Stromal cell of bone marrow (primary cell): ENCODE measurements around the gene SYK.
"Not testable (repeated sequence)": the region's sequence is repeated elsewhere in the genome, so short reads cannot be mapped to it uniquely, and the experiment has no call there.

Experiments
- DNase-seq: peaks from one replicate; pipeline ENCODE4 v3.0.0-alpha.2; 2012; ENCODE audit warnings: low read depth

The SYK gene

DNA sequence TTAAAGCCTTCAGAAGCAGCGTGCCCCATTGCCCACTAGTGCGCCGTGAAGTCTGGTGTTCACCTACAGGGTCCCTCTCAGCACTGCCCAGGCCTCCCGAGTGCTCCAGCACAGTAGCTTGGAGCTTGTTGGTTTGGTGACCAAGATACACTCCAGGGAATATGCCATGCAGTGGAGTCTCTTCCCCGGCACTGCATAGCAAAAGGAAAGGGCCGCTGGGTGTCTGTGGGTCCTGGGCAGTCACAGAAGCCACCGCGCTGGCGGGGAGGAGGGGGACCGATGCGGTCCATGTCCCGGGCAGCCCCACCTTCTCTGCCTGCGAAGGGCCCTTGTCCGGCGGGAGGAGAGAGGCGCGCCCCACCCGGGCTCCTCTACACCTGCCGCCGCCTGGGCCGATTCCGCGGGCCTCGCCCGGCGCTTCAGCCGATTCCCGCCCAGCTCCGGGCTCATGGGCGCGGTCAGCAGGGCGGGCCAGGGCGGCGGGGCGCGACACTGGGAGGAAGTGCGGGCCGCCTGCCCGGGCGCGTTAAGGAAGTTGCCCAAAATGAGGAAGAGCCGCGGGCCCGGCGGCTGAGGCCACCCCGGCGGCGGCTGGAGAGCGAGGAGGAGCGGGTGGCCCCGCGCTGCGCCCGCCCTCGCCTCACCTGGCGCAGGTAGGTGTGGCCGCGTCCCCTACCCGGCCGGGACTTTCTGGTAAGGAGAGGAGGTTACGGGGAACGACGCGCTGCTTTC is at the start of gene SYK:
SYK (plus strand) TSS at position 579 of the 732 bp plus-strand sequence. CDS start 42,080 bp downstream, outside the sequence.
- no peak for DNase-seq

DNA sequence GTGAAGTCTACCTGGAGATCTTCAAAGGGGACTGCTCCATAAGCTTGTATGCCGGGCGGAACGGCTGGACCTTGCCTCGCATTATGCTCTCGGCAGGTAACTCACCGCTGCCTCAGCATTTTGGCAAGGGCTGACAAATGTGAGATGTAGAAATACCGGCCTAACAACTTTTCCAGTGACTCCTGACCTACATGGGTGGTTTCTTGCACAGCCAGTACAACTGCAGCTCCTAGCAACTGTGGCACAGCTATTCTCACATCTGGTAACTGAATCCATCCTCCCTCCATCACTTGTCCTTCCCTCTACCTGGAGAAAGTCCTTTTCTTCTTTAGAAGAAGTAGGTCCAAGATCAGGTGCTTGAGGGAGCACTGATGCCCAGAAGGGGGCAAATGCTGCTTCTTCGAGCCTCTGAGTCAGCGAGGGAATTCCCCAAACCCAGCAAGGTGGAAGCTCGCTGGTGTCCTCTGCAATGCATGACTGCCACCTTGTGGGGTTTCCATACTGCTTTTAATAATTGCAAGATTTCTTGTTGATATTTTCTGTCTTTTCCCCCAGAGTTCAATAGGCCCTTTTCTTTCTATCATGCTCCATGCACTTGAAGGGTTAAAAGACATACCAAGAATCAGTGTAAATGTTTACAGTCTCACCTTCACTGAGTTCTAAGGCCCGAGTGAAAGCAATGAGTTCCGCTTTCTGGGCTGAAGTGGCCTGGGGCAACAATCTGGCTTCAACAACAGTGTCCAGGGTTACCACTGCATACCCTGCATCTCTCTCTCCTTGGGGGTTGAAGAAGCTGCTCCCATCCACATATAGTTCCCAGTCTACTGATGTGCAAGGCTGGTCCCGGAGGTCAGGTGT is 45.9 kb upstream of the SYK start:
- not testable (repeated sequence) for DNase-seq

DNA sequence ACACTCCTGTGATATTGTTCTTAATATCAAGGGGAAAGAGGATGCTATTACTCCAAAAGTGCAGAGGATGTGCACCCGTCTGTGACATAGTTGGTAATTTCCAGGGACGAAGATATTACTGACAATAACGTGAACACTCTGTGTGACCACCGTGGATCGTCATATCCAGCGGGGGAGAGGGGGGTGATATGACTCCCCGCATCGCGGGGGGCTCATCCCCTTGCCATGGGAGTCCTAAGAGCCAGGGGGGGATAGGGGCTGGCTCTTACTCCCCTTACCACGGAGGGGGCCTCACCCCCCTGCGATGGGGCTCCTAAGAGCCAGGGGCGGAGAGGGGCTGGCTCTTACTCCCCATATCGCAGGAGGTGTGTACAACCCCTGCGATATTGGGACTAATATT is 41.0 kb upstream of the SYK start:
- DNase-seq = not testable (repeated sequence)

DNA sequence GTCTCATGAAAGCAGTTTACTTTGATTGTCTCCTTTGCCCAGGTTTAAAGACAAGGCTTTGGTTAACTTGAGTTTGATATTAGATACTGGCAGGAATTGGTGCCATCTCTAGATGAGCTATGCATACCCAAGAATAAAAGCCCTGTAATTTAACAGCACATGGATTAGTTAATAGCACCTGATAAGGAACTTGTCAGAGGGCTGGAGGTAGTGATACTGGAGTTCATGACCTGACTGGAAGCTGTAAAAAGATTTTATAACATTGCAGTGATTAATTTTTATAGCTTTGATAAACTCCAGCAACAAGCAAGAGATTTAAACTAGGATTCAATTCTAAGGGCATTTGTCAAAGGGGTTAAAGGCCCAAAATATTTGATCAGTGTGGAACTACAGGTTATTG is 34.9 kb upstream of the SYK start:
- DNase-seq = no peak

DNA sequence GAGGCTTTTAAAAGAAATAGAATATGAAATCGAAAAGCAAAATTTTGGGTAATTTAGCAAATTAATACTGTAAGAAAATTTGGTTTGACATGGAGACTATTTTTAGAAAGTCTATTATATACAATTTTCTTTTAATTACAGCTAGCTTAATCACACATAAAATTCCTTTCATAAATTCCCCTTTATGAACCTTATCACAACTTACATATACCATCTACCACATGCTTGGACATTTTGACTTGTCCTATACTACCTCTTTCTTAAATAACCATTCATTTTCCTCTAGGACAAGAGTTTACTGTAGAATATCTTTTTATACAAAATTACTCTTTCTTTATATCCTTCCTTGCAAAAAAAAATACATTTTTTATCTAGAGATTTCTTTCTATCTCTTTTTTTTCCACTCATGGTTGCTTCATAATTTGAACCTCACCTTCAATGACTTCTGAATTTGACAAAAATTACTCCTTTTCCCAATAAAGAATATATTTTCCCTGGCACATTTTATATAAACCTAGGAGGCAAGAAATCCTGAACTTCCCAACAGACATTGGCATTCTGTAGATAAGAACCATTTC is 34.0 kb upstream of the SYK start:
- no peak for DNase-seq

DNA sequence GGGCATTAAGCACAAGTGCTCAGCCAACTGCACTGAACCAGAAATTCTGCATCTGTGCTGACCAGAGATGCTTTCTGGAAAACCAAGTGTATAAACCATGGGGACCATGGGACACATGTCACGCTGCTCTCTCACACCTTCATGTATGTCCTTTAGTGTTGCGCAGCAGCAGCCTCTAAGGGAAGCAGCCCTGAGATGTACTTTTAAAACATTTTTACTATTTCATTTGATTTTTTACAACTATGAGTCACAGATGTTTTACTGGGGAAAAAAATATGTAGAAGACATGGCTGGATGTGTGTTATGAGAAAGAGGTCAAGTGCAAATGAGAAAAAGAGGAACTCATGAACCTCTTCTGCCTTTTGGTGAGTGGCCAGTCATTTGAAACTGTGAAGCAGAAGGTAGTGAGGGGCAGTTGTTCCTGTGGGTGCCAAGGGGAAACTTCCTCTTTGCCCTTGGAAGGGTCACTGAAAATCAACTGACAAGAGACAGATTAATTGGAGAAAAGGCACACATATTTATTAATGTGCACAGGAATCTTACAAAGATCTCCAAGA is 31.4 kb upstream of the SYK start:
- no peak for DNase-seq

DNA sequence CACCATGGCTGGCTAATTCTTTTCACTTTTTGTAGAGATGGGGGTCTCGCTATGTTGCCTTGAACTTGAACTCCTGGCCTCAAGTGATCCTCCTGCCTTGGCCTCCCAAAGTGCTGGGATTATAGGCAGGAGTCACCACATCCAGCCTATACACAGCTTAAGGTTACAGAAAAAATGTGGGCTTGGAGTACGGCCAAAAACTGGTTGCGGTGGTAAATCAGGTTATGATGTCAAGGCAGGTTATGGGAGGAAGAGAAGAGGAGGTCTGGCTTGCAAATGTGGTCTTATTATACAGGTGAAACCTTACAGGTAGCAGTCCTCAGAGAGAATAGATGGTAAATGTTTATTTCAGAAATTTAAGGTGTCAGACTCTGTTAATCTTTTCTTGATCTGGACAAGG is 30.7 kb upstream of the SYK start:
- no peak for DNase-seq

DNA sequence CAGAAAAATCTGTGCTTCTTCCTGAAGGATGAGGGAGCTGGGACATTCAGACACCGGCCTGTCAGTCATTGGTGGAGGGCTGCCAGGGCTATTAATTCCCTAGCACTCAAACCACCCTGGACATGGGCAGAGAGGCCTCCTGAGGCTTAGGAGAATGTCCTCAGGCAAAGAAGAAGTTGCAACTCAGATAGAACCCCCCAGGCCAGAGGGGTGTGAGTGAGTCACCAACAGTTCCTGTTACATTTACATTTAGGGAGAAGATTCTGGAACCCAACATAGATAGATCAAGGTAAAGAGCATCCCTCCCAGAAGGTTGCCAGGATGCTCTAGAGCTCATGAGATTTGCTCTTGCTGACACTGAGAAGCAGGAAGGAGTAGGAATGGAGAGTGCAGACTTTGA is 29.2 kb upstream of the SYK start:
- no peak for DNase-seq

DNA sequence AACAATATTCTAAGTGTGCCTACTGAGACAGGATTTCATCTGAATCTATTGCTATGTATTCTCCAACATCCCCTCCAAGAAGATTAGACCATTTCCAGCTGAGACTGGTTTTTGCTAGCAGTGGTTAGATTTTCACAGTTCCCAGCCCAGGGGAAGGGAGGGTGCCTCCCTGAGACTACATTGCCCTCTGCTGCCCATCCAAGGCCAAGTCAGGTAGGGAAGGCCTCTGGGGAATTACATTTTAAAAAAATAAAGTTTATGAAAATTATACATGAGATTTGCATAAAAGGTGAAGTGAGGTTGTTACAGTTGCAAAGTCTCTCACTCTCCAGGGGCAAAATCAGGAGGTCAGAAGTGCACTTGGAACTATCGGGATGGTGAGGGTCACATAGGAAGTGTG is 28.0 kb upstream of the SYK start:
- no peak for DNase-seq

DNA sequence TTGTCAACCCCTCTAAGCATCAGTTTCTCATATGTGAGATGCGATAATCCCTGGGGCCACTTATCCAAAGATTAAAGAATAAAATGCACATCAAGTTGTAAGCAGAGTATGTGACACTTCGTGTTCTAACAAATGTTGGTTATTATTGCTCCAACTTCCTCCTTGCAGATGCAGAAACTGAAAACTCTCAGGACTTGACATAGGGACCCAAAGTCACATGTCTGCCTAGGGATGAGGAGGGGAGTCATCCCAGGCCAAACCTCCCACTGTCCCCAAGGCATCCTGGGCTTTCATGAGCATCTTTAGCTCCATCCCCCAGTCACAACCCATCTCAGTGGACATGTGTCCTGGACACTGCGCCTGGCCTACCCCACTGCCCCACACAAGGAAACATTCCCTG is 27.5 kb upstream of the SYK start:
- DNase-seq = no peak

DNA sequence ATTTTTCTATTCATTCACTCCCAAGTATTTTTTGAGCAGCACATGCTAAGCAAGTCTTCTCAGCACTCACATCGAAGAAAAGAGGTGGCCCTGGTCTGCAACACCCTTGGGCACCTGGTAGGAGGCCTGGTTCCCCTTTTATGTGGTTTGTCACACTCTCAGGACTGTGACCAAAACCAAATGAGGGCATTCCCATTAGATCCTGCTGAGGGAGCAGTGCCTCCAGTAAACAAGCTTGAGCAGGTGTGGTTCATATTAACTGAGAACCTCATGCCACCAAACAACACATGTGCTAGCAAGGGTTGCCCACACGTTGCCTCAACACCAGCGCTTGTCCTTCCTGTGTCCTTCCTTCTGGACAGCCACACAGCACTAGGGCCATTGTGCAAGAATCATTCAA is 26.9 kb upstream of the SYK start:
- no peak for DNase-seq

DNA sequence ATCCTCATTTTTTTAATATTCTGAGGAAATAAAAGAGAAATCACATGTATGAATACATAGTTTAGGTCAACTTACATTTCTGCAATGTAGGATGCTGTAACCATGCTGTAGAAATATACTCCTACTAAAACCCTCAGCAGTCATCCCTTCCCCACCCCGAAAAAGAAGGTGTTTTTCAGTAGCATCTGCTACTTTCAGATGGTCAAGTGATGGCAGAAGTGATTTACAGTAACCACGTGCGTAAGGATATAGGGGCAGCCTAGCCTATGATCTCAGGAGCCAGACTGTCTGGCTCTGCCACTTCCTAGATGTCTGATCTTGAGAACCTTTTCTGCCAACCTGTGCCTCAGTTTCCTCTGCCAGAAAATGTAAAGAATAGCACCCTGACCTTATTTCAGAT is 26.0 kb upstream of the SYK start:
- no peak for DNase-seq

DNA sequence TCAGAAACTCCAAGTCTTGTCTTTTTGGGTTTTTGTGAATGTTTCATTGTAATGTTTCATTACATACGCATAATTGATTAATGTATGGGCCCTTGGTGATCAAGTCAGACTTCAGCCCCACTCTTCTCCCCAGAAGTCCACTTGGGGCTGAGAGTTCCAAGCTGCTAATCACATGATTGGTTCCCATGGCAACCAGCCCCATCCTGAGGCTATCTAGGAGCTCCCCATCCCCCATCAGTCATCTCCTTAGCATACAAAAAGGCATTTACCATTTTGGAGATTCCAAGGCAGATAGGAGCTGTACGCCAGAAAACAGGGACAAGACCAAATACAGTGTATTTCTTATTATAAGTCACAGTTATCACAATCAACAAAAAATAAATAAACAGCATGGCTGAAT is 22.9 kb upstream of the SYK start:
- DNase-seq = no peak

DNA sequence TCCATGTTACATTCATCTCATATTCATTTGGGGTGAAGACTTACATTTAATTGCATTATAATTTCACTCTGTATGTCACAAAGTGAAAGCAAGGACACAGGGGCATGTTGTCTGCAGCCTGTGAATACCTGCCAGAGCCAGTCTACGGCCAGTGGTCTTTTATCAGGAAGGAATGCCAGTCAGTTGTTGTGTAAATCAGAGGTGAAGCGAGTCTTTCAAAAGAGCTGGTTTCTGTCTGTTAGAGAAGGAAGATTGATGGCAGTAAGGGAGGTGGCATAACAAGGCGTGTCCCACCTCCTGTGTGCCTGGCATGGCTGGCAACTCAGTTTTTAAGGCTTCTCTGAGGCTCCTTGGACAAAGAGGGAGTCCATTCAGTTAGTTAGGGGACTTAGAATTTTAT is 18.1 kb upstream of the SYK start:
- no peak for DNase-seq

DNA sequence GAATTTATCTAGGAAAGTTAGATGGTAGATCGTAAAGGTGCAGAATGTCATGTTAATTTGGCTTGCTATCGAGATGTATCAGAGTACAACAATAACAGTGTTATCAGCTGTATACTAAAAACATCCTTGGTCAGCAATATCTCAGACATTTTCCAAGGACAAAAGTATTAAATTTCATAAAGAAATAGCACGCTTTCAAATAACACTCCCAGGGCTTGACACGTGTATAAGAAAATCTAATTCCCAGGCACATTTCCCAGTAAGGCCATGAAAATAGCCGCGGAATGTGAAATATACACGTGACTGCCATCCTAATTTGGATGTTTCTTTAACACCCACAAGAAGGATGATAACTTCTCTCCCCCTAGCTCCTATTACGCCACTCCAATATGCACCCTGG is 17.7 kb upstream of the SYK start:
- no peak for DNase-seq

DNA sequence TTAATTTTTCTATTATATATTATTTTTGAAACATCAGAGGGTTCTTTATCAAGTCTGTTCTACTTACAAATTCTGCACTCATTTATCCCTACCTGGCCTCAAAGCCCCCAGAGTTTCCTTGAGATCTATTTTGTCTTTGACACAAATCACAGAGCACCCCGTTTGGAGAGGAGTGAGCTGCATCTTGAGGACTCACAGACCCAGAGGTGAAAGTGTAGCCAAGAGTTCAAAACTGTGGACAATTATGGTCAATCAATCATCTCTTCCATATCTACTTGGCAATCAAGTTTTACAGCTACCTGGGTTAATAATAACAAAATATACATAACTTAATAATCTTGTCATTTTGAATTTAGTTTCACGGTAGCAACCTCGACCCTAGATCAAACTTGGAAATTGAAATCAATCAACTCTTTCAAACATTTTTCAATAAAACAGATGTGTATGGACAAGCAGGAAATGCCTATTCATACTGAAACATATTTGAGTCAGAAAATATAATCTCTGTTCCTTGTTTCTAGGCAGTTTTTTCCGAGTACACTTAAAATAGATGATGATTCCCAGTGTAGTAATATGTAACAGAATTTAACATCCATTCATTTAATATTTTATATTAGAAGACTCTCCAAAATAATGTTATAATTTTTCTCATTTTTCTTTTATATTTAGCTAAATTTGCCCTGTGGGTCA is 13.7 kb upstream of the SYK start:
- DNase-seq = no peak

DNA sequence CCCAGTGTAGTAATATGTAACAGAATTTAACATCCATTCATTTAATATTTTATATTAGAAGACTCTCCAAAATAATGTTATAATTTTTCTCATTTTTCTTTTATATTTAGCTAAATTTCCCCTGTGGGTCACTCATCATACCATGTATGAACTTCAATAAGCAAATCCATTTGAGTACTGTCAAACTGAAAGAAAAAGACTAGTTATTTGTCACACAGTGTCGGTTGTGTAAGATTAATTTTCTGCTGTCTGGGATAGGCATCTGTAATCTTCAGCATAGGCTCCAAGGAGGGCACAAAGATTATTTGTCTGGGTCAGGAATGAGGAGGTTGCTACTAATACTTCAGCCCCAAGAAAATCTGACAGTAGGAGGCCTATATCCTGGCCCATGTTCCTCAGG is 13.1 kb upstream of the SYK start:
- not testable (repeated sequence) for DNase-seq

DNA sequence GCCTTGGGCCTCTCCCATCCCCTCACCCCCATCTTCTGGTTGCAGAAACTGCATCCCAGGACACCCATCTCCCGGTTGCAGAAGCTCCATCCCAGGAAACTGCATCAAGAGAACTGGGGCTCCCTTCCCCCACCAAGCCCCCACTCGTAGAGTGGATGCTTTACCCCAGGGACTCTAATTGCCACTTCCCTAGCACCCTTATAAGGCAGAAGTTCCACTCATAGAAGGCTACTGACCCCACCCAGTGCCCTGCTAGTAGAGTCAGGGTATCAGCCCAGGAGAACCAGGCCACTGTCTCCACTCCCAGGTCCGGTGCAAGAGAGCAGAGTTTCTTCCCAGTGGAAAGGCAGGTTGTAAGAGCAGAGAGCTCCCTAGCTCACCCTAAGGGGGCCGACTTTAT is 12.2 kb upstream of the SYK start:
- DNase-seq = no peak

DNA sequence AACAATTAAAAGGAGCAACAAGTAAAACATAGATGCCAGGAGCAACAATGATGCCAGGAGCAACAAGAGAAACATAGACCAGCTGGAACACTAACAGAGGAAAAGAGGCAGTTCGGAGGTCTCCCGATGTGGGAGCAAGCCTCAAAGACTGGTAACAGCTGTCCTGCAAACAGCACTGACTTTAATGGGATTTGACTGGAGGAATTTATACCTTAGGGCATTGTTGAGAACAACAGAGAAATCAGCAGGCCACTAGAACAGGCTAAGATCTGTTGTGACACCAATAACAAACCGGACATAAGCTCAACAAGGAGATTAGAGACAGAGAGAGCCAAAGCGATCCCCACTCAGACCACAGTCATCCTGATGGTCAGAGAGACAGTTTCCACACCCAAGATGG is 11.8 kb upstream of the SYK start:
- no peak for DNase-seq

DNA sequence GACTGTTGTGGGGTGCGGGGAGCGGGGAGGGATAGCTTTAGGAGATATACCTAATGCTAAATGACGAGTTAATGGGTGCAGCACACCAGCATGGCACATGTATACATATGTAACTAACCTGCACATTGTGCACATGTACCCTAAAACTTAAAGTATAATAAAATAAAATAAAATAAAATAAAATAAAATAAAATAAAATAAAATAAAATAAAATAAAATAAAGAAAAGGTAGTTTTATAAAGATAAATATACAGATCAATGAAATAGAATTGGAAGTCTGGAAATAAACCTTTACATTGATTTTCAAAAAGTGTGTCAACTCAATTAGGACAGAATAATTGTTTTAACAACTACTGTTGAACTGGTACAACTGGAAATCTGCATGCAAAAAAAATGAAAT is 8.6 kb upstream of the SYK start:
- DNase-seq = not testable (repeated sequence)

DNA sequence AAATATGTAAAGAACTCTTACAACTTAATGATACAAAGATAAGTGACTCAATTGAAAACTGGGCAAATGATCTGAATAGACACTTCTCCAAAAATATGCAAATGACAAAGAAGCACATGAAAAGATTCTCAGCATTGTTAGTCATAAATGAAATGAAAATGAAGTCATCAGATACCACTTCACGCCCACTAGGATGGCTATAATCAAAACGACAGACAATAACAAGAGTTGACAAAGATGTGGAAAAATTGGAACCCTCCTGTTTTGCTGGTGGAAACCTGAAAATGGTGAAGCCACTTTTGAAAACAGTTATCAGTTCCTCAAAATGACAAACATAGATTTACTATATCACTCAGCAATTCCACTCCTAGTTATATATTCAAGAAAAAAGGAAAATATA is 7.9 kb upstream of the SYK start:
- DNase-seq = no peak

DNA sequence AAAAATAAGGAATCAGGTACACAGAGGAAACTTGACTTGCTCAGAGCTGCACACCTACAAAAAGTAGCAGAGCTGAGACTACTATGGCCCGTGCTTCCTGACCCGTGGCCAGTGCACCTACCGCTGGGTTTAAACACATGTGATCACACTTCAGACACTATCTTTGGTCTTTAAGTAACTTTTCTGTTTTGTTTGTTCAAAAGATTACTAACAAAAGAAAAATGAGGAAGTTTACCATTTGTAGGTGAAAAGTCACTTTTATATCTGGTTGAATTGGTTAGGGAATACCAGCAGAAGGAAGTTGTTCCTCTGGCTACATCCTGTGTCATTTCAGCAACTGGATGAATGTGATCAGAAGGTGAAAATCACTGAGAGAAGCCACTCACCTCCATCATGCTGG is 6.5 kb upstream of the SYK start:
- no peak for DNase-seq
